ENCODE data around the gene DOCK6.

GRCh38 chr19:11204943-11205349 lies 57.4 kb downstream of the DOCK6 start:
- TF ChIP-seq CTCF (IDR thresholded peaks at IDR 0.05) (no peak), EP300 (IDR thresholded peaks at IDR 0.05) (no peak), POLR2A (IDR thresholded peaks at IDR 0.05) (no peak)

Measured in ovary (tissue), 3 donors.